H1 (cell line): Measurements from ENCODE around the gene PEX26. TPM values are rescaled to one million over a fixed set of nuclear protein-coding genes. Genes with fewer than 3 reads are reported as not detected.

Experiments
- CTCF ChIA-PET: fragments of 300-600 bp; sonication (Branson Sonifier 250); formaldehyde crosslinking; loops from one replicate; lab custom pipeline; 2021; ENCODE audit not compliant: partially characterized antibody; lab: Charles Lee
- POLR2A ChIA-PET: fragments of 300-600 bp; sonication (Branson Sonifier 250); formaldehyde crosslinking; loops from one replicate; lab custom pipeline; 2021; ENCODE audit warnings: inconsistent platforms; ENCODE audit not compliant: partially characterized antibody; lab: Charles Lee
- DNase-seq, 2 experiments: peaks; one replicate each; pipeline versions ENCODE4 v3.0.0 to v3.0.0-alpha.2; 2010 to 2022; ENCODE audit warnings: low spot score in 2 of 2, low read depth in 1 of 2, mixed read lengths in 1 of 2
- FAIRE-seq: peaks from 2 replicates; lab custom pipeline; 2011; peaks lifted over from hg19 to GRCh38; lab: Jason Lieb, UNC
- H2AFZ ChIP-seq: 2 replicates; pipeline ENCODE4 v1.8.1; 2012; ENCODE audit warnings: low read length, inconsistent platforms
- H2AK5ac ChIP-seq: 2 replicates; pipeline ENCODE4 v1.6.1; 2013; ENCODE audit warnings: low read depth, low read length
- H2BK120ac ChIP-seq: replicated peaks from 2 replicates; pipeline ENCODE3; 2013; ENCODE audit warnings: low read depth, low read length, inconsistent platforms
- H2BK12ac ChIP-seq: 2 replicates; pipeline ENCODE4 v1.6.1; 2013; ENCODE audit warnings: low read depth, low read length
- H2BK15ac ChIP-seq: 2 replicates; pipeline ENCODE4 v1.6.1; 2013; ENCODE audit warnings: low read length
- H2BK20ac ChIP-seq: 2 replicates; pipeline ENCODE4 v1.6.1; 2013; ENCODE audit warnings: low read length
- H2BK5ac ChIP-seq: 2 replicates; pipeline ENCODE4 v1.6.1; 2013; ENCODE audit warnings: low read depth, low read length
- H3K14ac ChIP-seq: 2 replicates; pipeline ENCODE4 v1.6.1; 2013; ENCODE audit warnings: inconsistent platforms; ENCODE audit not compliant: insufficient read length
- H3K18ac ChIP-seq: 2 replicates; pipeline ENCODE4 v1.6.1; 2013; ENCODE audit warnings: low read length; ENCODE audit errors: extremely low read depth
- H3K23ac ChIP-seq: 2 replicates; pipeline ENCODE4 v1.6.1; 2013; ENCODE audit warnings: inconsistent platforms; ENCODE audit not compliant: insufficient read length
- H3K23me2 ChIP-seq: 2 replicates; pipeline ENCODE4 v1.6.1; 2013; ENCODE audit warnings: low read depth, low read length
- H3K27ac ChIP-seq: 2 replicates; pipeline ENCODE4 v1.6.1; 2011; ENCODE audit warnings: low read depth, low read length, inconsistent platforms
- H3K27me3 ChIP-seq, 4 experiments: replicated peaks in 1 of 4; 1 replicate in 1 of 4; 2 replicates in 3 of 4; pipeline versions ENCODE4 v1.6.1 to v1.8.1; 2011 to 2013; ENCODE audit warnings: low read length in 3 of 4, mild to moderate bottlenecking in 3 of 4, inconsistent platforms in 2 of 4, mixed read lengths in 2 of 4, moderate library complexity in 1 of 4; ENCODE audit not compliant: control insufficient read depth in 3 of 4, insufficient read depth in 3 of 4; ENCODE audit errors: extremely low read depth in 1 of 4
- H3K36me3 ChIP-seq, 4 experiments: 2 replicates each; pipeline versions ENCODE4 v1.6.1 to v1.8.1; 2011 to 2013; ENCODE audit warnings: mild to moderate bottlenecking in 4 of 4, low read length in 3 of 4, moderate library complexity in 2 of 4, control low read depth in 1 of 4, inconsistent platforms in 1 of 4; ENCODE audit not compliant: insufficient read depth in 4 of 4, control insufficient read depth in 2 of 4
- H3K4ac ChIP-seq: replicated peaks from 2 replicates; pipeline ENCODE3; 2013; ENCODE audit warnings: low read length, low read depth, mixed read lengths, inconsistent platforms; ENCODE audit not compliant: insufficient read length
- H3K4me1 ChIP-seq, 4 experiments: replicated peaks in 1 of 4; 1 replicate in 1 of 4; 2 replicates in 3 of 4; pipeline versions ENCODE4 v1.6.1 to v1.8.1; 2011 to 2013; ENCODE audit warnings: low read length in 3 of 4, inconsistent platforms in 2 of 4, mixed read lengths in 1 of 4; ENCODE audit not compliant: insufficient read depth in 4 of 4, control insufficient read depth in 3 of 4
- H3K4me2 ChIP-seq, 2 experiments: 2 replicates each; pipeline versions ENCODE4 v1.6.1 to v1.8.1; 2011 to 2013; ENCODE audit warnings: low read depth in 2 of 2, low read length in 2 of 2, control low read depth in 1 of 2, inconsistent platforms in 1 of 2, mild to moderate bottlenecking in 1 of 2; ENCODE audit not compliant: insufficient read depth in 1 of 2
- H3K4me3 ChIP-seq, 4 experiments: fragments of 200-600, 300-600 bp in 1 of 4; sonication (generic), shearing (Covaris generic), sonication (Bioruptor Twin) in 1 of 4; 2 replicates each; pipeline versions ENCODE4 v1.5.1 to v1.8.1; 2011 to 2016; ENCODE audit warnings: low read length in 4 of 4, low read depth in 3 of 4, control low read depth in 2 of 4, inconsistent platforms in 2 of 4, mild to moderate bottlenecking in 2 of 4, mixed read lengths in 1 of 4, moderate library complexity in 1 of 4; ENCODE audit not compliant: insufficient read depth in 2 of 4; ENCODE audit errors: extremely low read depth in 1 of 4
- H3K56ac ChIP-seq: replicated peaks from 2 replicates; pipeline ENCODE3; 2013; ENCODE audit warnings: low read depth, mild to moderate bottlenecking, mixed read lengths, low read length, inconsistent platforms; ENCODE audit not compliant: insufficient read length
- H3K79me1 ChIP-seq: 2 replicates; pipeline ENCODE4 v1.6.1; 2013; ENCODE audit warnings: low read depth, low read length, control low read depth
- H3K79me2 ChIP-seq, 2 experiments: 2 replicates each; pipeline versions ENCODE4 v1.6.1 to v1.8.1; 2012 to 2013; ENCODE audit warnings: low read length in 2 of 2, mild to moderate bottlenecking in 2 of 2, inconsistent platforms in 1 of 2; ENCODE audit not compliant: insufficient read depth in 2 of 2, control insufficient read depth in 1 of 2
- H3K9ac ChIP-seq, 4 experiments: replicated peaks in 1 of 4; 1 replicate in 1 of 4; 2 replicates in 3 of 4; pipeline versions ENCODE4 v1.6.1 to v1.8.1; 2011 to 2013; ENCODE audit warnings: low read depth in 3 of 4, low read length in 3 of 4, control low read depth in 2 of 4, mild to moderate bottlenecking in 2 of 4, moderate library complexity in 2 of 4, inconsistent platforms in 1 of 4; ENCODE audit errors: extremely low read depth in 1 of 4
- H3K9me3 ChIP-seq, 2 experiments: 2 replicates each; pipeline versions ENCODE4 v1.6.1 to v1.8.1; 2012 to 2013; ENCODE audit warnings: mild to moderate bottlenecking in 2 of 2, moderate library complexity in 2 of 2, control low read depth in 1 of 2, inconsistent platforms in 1 of 2, low read depth in 1 of 2, low read length in 1 of 2, mixed read lengths in 1 of 2; ENCODE audit not compliant: insufficient read depth in 2 of 2
- H4K20me1 ChIP-seq, 2 experiments: replicated peaks in 1 of 2; 2 replicates each; pipeline versions ENCODE3 to v1.8.1; 2011 to 2013; ENCODE audit warnings: inconsistent platforms in 2 of 2, low read length in 2 of 2, mild to moderate bottlenecking in 1 of 2; ENCODE audit not compliant: insufficient read depth in 2 of 2, control insufficient read depth in 1 of 2
- H4K5ac ChIP-seq: 2 replicates; pipeline ENCODE4 v1.6.1; 2013; ENCODE audit warnings: low read length, low read depth, mixed read lengths, inconsistent platforms; ENCODE audit not compliant: insufficient read length
- H4K8ac ChIP-seq: 2 replicates; pipeline ENCODE4 v1.8.0; 2013; ENCODE audit warnings: mild to moderate bottlenecking, moderate library complexity, low read length, inconsistent platforms; ENCODE audit not compliant: insufficient read depth; ENCODE audit errors: extremely low read depth
- H4K91ac ChIP-seq: replicated peaks from 2 replicates; pipeline ENCODE3; 2013; ENCODE audit warnings: low read length, mixed read lengths, inconsistent platforms; ENCODE audit not compliant: insufficient read length
- ATF3 ChIP-seq: IDR thresholded peaks from 2 replicates; pipeline ENCODE4 v1.6.1; 2011; ENCODE audit warnings: low read depth, mild to moderate bottlenecking, low read length; ENCODE audit not compliant: insufficient read depth
- CBX8 ChIP-seq: fragments of 300-800, 300-1000 bp; sonication (generic); IDR thresholded peaks from 2 replicates; pipeline ENCODE4 v1.7.1; 2016; ENCODE audit warnings: low read depth, low read length, borderline replicate concordance
- GABPA ChIP-seq: IDR thresholded peaks from 2 replicates; pipeline ENCODE4 v1.6.1; 2011; ENCODE audit warnings: mild to moderate bottlenecking, low read length, moderate library complexity, borderline replicate concordance; ENCODE audit not compliant: insufficient read depth
- JUND ChIP-seq: IDR thresholded peaks from 2 replicates; pipeline ENCODE4 v1.6.1; 2011; ENCODE audit warnings: mild to moderate bottlenecking, improper control_type of control experiment, low read length
- SP2 ChIP-seq: IDR thresholded peaks from 2 replicates; pipeline ENCODE4 v1.6.1; 2012; ENCODE audit warnings: mild to moderate bottlenecking, low read length, inconsistent platforms
- WGBS, 2 experiments: shearing (Covaris generic) in 1 of 2; methylation state at CpG; one replicate each; pipeline versions ENCODE4 v1.1.6 to v1.1.7; 2013 to 2015; ENCODE audit warnings: low lambda C conversion rate in 2 of 2, mixed read lengths in 2 of 2, inconsistent platforms in 1 of 2, low coverage in 1 of 2, missing lambda C conversion rate in 1 of 2; ENCODE audit not compliant: insufficient replicate concordance in 2 of 2, insufficient coverage in 1 of 2, insufficient read length in 1 of 2; ENCODE audit errors: extremely low coverage in 1 of 2, missing lambda C conversion rate in 1 of 2; 5-methylcytosine and 5-hydroxymethylcytosine counted together
- polyA plus RNA-seq, 7 experiments: library from polyadenylated mRNA; depleted of rRNA in 3 of 7; stranded (reverse) in 5 of 7; unstranded in 2 of 7; fragments of >200 nt in 5 of 7; fragments of 200-250 nt in 2 of 7; gene quantifications; 1 replicate in 5 of 7; 2 replicates in 1 of 7; 4 replicates in 1 of 7; pipeline versions ENCODE4 v1.2.1 to v1.2.3, GENCODE V29; 2011 to 2013; ENCODE audit warnings: missing spikeins in 2 of 7, mixed read lengths in 2 of 7
- total RNA-seq: library from RNA; stranded (reverse); fragmentation: NEBNext Ultra II Directional; extraction: Animal tissue kit (Norgen Biotek cat#: 25700); gene quantifications from 2 replicates; pipeline ENCODE4 v1.2.1, GENCODE V29; 2021

Gene PEX26
- total and polyA plus RNA-seq, 2 of the 8 experiments (the other 6 are each of a cell fraction or from before 2014, with no cell fraction given): 33.1 to 49.0 TPM

GRCh38 chr22:18083406-18083805, 5.6 kb downstream of the PEX26 start:
- Histone ChIP-seq H3K4me3 (no peak overlapping the region), H2BK20ac (no peak overlapping the region), H3K18ac (no peak overlapping the region), H3K27ac (no peak overlapping the region), H3K36me3 (peaks cover 17 to 39% (median 31%) of the 10 kb centered on the region in 4 experiments), H2AK5ac (no peak overlapping the region), H2AFZ (no peak overlapping the region), H3K56ac (no peak overlapping the region), H3K4me2 (no peak overlapping the region), H3K23ac (no peak overlapping the region), H3K9ac (no peak overlapping the region), H2BK12ac (no peak overlapping the region), H4K5ac (no peak overlapping the region), H3K79me2 (peaks cover 0 to 32% of the 10 kb centered on the region in 2 experiments; a peak in 3 of 4 replicates), H3K27me3 (no peaks in the 10 kb centered on the region), H3K4ac (no peak overlapping the region), H3K23me2 (no peaks in the 10 kb centered on the region; the same call in 1 of the 2 replicates), H3K79me1 (peaks cover 9% of the 10 kb centered on the region), H4K20me1 (peaks cover 2 to 3% of the 10 kb centered on the region in 2 experiments), H2BK120ac (no peak overlapping the region), H2BK5ac (no peak overlapping the region), H3K9me3 (no peaks in the 10 kb centered on the region), H2BK15ac (no peak overlapping the region), H3K4me1 (0 out of 7 replicates have a peak, but pooled peaks cover 0 to 3% (median 0%) of the 10 kb centered on the region in 4 experiments), H3K14ac (no peak overlapping the region), H4K91ac (no peak overlapping the region), H4K8ac (no peak overlapping the region; the same call in 1 of the 2 replicates)
- POLR2A ChIA-PET: no interaction called here
- no peak for TF ChIP-seq SP2
- no peak for TF ChIP-seq JUND
- TF ChIP-seq GABPA: no peak
- TF ChIP-seq CBX8: no peak
- TF ChIP-seq ATF3: no peak
- FAIRE-seq (no peak), DNase-seq (no peak)
- 92% methylated on average over 10 of the region's 10 CpGs; no CpG with 5 or more reads in 1 of the 2 experiments for WGBS, 2 experiments
- CTCF ChIA-PET: interaction anchor here (1.6 kb wide), 1 partner anchor 295 kb away, joined by 3 read pairs; no protein-coding TSS in a partner anchor
